ENCODE results near the gene LAMC3.

DNA sequence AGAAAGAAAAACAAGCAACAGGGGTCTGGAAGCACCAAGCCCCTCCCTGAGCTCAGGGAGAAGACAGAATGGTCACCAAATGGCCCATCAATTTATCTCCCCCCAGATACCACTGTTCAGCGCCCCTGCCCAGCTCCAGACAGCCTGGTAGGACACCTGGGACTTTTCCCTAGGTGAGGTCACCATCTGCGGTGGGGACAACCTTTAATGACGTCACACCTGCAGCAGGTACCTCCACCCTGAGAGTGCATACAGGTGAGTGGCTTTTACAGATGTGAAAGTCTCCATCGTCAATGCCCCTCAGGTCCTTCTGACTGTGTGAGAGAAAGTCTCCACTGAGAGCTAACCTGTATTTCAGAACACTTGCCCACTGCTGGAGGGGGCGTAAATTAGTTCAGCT is 34.3 kb upstream of the LAMC3 start:
- no peak for TF ChIP-seq POLR2A (IDR thresholded peaks at IDR 0.05; ENCODE audit: low read depth, low read length)
- TF ChIP-seq POLR2AphosphoS5 (IDR thresholded peaks at IDR 0.05; ENCODE audit: low read depth, low read length): no peak
- no peak for TF ChIP-seq POU2F2 (IDR thresholded peaks at IDR 0.05; ENCODE audit: low read depth, low read length)
- no peak for TF ChIP-seq TAF1 (IDR thresholded peaks at IDR 0.05; ENCODE audit: low read depth, low read length)
- no peak for TF ChIP-seq PAX5 (IDR thresholded peaks at IDR 0.05; ENCODE audit: insufficient read depth, low read length, severe bottlenecking)
- TF ChIP-seq SPI1 (IDR thresholded peaks at IDR 0.05; ENCODE audit: low read depth, low read length): no peak
